ENCODE measurements around the gene ANAPC1. TPM values are rescaled to one million over a fixed set of nuclear protein-coding genes. Genes with fewer than 3 reads are reported as not detected.

ANAPC1 gene
- total RNA-seq, 2 donors from 2014 or later = 33.6 to 45.6 TPM

GRCh38 chr2:111903516-111903915 lies 19.5 kb upstream of the ANAPC1 start:
- no peaks in the 10 kb centered on the region for H3K36me3 ChIP-seq
- peak overlapping the region; percentile 31 to 90 for H3K27ac ChIP-seq
- H3K4me1 ChIP-seq (ENCODE audit: control insufficient read depth in 1 of 2, low read depth in 2 of 2) = peaks cover 43 to 81% of the 10 kb centered on the region in 2 donors
- ATAC-seq (ENCODE audit: insufficient number of reproducible peaks, low FRiP score, low read depth) (no peak), DNase-seq (ENCODE audit: low spot score) (no peak)
- TF ChIP-seq, protein P1, sequence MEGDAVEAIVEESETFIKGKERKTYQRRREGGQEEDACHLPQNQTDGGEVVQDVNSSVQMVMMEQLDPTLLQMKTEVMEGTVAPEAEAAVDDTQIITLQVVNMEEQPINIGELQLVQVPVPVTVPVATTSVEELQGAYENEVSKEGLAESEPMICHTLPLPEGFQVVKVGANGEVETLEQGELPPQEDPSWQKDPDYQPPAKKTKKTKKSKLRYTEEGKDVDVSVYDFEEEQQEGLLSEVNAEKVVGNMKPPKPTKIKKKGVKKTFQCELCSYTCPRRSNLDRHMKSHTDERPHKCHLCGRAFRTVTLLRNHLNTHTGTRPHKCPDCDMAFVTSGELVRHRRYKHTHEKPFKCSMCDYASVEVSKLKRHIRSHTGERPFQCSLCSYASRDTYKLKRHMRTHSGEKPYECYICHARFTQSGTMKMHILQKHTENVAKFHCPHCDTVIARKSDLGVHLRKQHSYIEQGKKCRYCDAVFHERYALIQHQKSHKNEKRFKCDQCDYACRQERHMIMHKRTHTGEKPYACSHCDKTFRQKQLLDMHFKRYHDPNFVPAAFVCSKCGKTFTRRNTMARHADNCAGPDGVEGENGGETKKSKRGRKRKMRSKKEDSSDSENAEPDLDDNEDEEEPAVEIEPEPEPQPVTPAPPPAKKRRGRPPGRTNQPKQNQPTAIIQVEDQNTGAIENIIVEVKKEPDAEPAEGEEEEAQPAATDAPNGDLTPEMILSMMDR (IDR thresholded peaks at IDR 0.05) = no peak
- no peak overlapping the region for H3K4me3 ChIP-seq
- no peaks in the 10 kb centered on the region for H3K27me3 ChIP-seq (replicated peaks; ENCODE audit: insufficient read depth)
- no peaks in the 10 kb centered on the region for H3K9me3 ChIP-seq

DNA sequence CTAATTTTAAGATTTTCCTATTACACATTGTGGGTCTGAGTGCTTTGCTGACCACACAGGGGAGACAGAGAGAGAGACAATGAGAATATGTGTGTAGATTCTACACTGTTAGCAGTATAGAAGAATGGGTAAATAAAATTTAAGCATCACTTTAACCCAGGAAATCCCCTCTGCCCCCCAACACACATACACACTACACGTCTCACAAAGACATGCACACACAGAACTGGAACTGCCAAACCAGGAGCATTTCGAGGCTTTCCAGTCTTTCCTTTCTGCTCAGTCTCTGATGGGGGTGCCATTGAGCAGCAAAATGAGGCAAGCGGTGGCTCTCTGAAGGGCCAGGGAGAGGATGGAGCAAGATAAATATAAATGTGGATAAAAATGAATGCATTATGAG lies 16.9 kb upstream of the ANAPC1 start:
- peaks cover 29 to 62% of the 10 kb centered on the region in 2 donors for H3K4me1 ChIP-seq (ENCODE audit: control insufficient read depth in 1 of 2, low read depth in 2 of 2)
- H3K27me3 ChIP-seq (replicated peaks; ENCODE audit: insufficient read depth) = no peaks in the 10 kb centered on the region
- H3K4me3 ChIP-seq = peak overlapping the region; percentile 99
- no peaks in the 10 kb centered on the region for H3K9me3 ChIP-seq
- DNase-seq (ENCODE audit: low spot score) = no peak
- H3K27ac ChIP-seq = peak overlapping the region; percentile 31 to 95
- no peaks in the 10 kb centered on the region for H3K36me3 ChIP-seq
- TF ChIP-seq, protein P1 (IDR thresholded peaks at IDR 0.05) = peak; percentile 35
- no peak for ATAC-seq (ENCODE audit: insufficient number of reproducible peaks, low FRiP score, low read depth)

- no peaks in the 10 kb centered on the region for H3K27me3 ChIP-seq (replicated peaks; ENCODE audit: insufficient read depth)
- peak overlapping the region; percentile 93 to 95 for H3K27ac ChIP-seq
- ATAC-seq (ENCODE audit: insufficient number of reproducible peaks, low FRiP score, low read depth) (peak; percentile 4), DNase-seq (ENCODE audit: low spot score) (no peak)
- H3K36me3 ChIP-seq = no peaks in the 10 kb centered on the region
- H3K4me1 ChIP-seq (ENCODE audit: control insufficient read depth in 1 of 2, low read depth in 2 of 2) = peaks cover 15 to 42% of the 10 kb centered on the region in 2 donors
- TF ChIP-seq, protein P1 (IDR thresholded peaks at IDR 0.05) = no peak
- no peaks in the 10 kb centered on the region for H3K9me3 ChIP-seq
- H3K4me3 ChIP-seq = peak overlapping the region; percentile 99
These were observed 14.9 kb upstream of the ANAPC1 start for GRCh38 chr2:111898703-111899514.

- H3K4me1 ChIP-seq (ENCODE audit: control insufficient read depth in 1 of 2, low read depth in 2 of 2) = peaks cover 8 to 34% of the 10 kb centered on the region in 2 donors
- H3K36me3 ChIP-seq = no peaks in the 10 kb centered on the region
- peak within 1 kb of the TSS; percentile 99 for H3K4me3 ChIP-seq
- peak; percentile 64 for DNase-seq (ENCODE audit: low spot score)
- H3K27ac ChIP-seq = peak within 1 kb of the TSS; percentile 94 to 95
- peak; percentile 84 for ATAC-seq (ENCODE audit: insufficient number of reproducible peaks, low FRiP score, low read depth)
- H3K9me3 ChIP-seq = no peaks in the 10 kb centered on the region
- TF ChIP-seq, protein P1 (IDR thresholded peaks at IDR 0.05) = peak; percentile 50
- no peaks in the 10 kb centered on the region for H3K27me3 ChIP-seq (replicated peaks; ENCODE audit: insufficient read depth)
These were observed 14.1 kb upstream of the ANAPC1 start, which contains the start of gene MERTK for GRCh38 chr2:111897924-111898702. Gene MERTK (plus strand): TSS chr2:111898607. CDS start chr2:111898736, 129 bp downstream.

DNA sequence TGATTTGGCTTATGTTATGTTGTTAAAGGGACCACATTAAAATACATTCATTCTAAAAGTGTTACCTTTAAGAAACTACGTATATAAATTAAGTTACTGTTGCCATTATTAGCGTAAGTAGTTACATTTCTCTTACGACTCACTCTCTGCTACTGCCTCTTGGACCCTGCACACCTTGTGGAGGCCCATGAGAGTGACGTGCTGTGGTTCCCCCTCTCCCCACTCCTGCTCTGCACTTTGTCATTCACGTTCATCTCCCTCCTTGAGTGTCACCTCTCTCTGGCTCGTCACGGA lies 13.6 kb upstream of the ANAPC1 start:
- peaks cover 8 to 30% of the 10 kb centered on the region in 2 donors for H3K4me1 ChIP-seq (ENCODE audit: control insufficient read depth in 1 of 2, low read depth in 2 of 2)
- no peaks in the 10 kb centered on the region for H3K27me3 ChIP-seq (replicated peaks; ENCODE audit: insufficient read depth)
- TF ChIP-seq, protein P1 (IDR thresholded peaks at IDR 0.05) = no peak
- ATAC-seq (ENCODE audit: insufficient number of reproducible peaks, low FRiP score, low read depth) = no peak
- no peaks in the 10 kb centered on the region for H3K36me3 ChIP-seq
- H3K9me3 ChIP-seq = no peaks in the 10 kb centered on the region
- H3K27ac ChIP-seq = peak overlapping the region; percentile 94
- H3K4me3 ChIP-seq = peak overlapping the region; percentile 99
- DNase-seq (ENCODE audit: low spot score) = no peak

Measured in thoracic aorta (tissue), 2 donors.